Calu3 (cell line): ENCODE measurements around the gene TGFBR2. TPM values are rescaled to one million over a fixed set of nuclear protein-coding genes. Genes with fewer than 3 reads are reported as not detected.
A peak's percentile ranks its signal among the peaks of the same experiment; 100 is the strongest.

ENCODE experiments used
- BruUV-seq: library from RNA; stranded (reverse); fragments of 400-500 nt; replicated peaks from 2 replicates; lab custom pipeline; 2021; lab: Mats Ljungman, UMichigan
- CTCF ChIA-PET: fragments of 300-600 bp; sonication (Branson Sonifier 250); formaldehyde crosslinking; loops from one replicate; lab custom pipeline; 2022; ENCODE audit warnings: antibody characterized with exemption; lab: Charles Lee
- DNase-seq: peaks from one replicate; pipeline ENCODE4 v3.0.0; 2022
- H3K27ac Mint-ChIP-seq: one replicate; pipeline ENCODE4 v1.8.0; 2022; ENCODE audit warnings: mixed read lengths; ENCODE audit not compliant: unreplicated experiment
- H3K27me3 Mint-ChIP-seq: one replicate; pipeline ENCODE4 v1.8.0; 2022; ENCODE audit warnings: mixed read lengths; ENCODE audit not compliant: unreplicated experiment
- H3K36me3 Mint-ChIP-seq: one replicate; pipeline ENCODE4 v1.8.0; 2022; ENCODE audit warnings: mild to moderate bottlenecking, moderate library complexity, mixed read lengths; ENCODE audit not compliant: insufficient read depth, unreplicated experiment
- H3K4me1 Mint-ChIP-seq: one replicate; pipeline ENCODE4 v1.8.0; 2022; ENCODE audit warnings: mild to moderate bottlenecking, low read depth, mixed read lengths; ENCODE audit not compliant: unreplicated experiment
- H3K4me3 Mint-ChIP-seq: one replicate; pipeline ENCODE4 v1.8.0; 2022; ENCODE audit warnings: mild to moderate bottlenecking, low read depth, moderate library complexity, mixed read lengths; ENCODE audit not compliant: unreplicated experiment
- H3K9me3 Mint-ChIP-seq: one replicate; pipeline ENCODE4 v1.8.0; 2022; ENCODE audit warnings: low read depth, mixed read lengths; ENCODE audit not compliant: unreplicated experiment
- intact Hi-C: fragments of 100-400 bp; cut with micrococcal nuclease; formaldehyde crosslinking; loops from one replicate; pipeline ENCODE4 v1.10.0; 2022; ENCODE audit not compliant: unreplicated experiment
- total RNA-seq: library from RNA; stranded (reverse); gene quantifications from 2 replicates; pipeline ENCODE4 v1.2.3, GENCODE V29; 2022
- TF ChIP-seq, protein P1 (sequence below): fragments of 200-600 bp; IDR thresholded peaks from one replicate; pipeline ENCODE4 v1.8.0; 2022; ENCODE audit warnings: antibody characterized with exemption; ENCODE audit not compliant: unreplicated experiment

TGFBR2 gene
- total RNA-seq, 1 experiment from 2014 or later: 105 TPM

DNA sequence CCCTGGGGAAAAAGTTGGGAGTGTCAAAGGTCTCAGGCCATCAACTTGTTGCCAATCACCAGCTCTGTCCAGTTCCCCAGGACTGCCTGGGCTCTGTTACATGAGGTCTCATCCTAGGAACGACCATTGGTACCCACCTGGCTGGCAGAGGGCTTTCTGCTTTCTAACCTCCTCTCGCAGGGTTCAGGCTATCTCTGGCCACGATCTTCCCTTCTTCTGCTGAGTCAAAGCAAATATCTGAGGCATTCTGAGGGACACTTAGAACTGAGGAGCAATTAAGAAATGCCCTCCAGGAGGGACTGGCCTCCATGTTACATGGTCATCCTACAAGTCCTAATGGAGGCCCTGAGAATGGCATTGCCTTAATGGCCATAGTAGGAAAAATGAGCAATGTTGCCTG is 77.4 kb downstream of the TGFBR2 start:
- no peaks in the 10 kb centered on the region for H3K27me3 Mint-ChIP-seq
- H3K36me3 Mint-ChIP-seq: peaks cover 35% of the 10 kb centered on the region
- H3K4me1 Mint-ChIP-seq: peaks cover 51% of the 10 kb centered on the region
- no peak overlapping the region for H3K4me3 Mint-ChIP-seq
- TF ChIP-seq, protein P1, sequence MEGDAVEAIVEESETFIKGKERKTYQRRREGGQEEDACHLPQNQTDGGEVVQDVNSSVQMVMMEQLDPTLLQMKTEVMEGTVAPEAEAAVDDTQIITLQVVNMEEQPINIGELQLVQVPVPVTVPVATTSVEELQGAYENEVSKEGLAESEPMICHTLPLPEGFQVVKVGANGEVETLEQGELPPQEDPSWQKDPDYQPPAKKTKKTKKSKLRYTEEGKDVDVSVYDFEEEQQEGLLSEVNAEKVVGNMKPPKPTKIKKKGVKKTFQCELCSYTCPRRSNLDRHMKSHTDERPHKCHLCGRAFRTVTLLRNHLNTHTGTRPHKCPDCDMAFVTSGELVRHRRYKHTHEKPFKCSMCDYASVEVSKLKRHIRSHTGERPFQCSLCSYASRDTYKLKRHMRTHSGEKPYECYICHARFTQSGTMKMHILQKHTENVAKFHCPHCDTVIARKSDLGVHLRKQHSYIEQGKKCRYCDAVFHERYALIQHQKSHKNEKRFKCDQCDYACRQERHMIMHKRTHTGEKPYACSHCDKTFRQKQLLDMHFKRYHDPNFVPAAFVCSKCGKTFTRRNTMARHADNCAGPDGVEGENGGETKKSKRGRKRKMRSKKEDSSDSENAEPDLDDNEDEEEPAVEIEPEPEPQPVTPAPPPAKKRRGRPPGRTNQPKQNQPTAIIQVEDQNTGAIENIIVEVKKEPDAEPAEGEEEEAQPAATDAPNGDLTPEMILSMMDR: no peak
- BruUV-seq: no TSS peak
- CTCF ChIA-PET: no interaction called here
- H3K9me3 Mint-ChIP-seq: no peaks in the 10 kb centered on the region
- H3K27ac Mint-ChIP-seq: no peak overlapping the region
- intact Hi-C loops: no loop called here
- no peak for DNase-seq

DNA sequence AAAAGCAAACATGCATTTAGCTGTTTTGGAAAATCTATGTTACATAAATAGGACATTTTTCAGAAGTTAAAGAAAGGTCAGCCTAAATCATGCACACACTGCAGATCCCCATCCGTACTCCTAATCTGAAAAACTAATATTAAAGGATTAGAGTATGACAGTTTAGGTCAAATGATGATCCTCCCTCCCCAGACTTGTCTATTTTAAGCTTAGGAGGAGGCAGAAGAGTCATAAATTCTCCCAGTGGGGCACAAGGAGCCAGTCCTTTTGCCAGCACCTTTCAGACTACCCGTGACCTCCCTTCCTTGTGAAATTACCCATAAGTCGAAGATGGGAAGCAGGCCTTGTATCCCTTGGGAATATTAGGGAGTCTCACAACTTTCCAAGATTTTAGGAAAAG is 78.0 kb downstream of the TGFBR2 start:
- intact Hi-C loops: no loop called here
- CTCF ChIA-PET: interaction anchor here (0.6 kb wide), 1 partner anchor 600 kb away, joined by 3 read pairs; no protein-coding TSS in a partner anchor
- no TSS peak for BruUV-seq
- no peaks in the 10 kb centered on the region for H3K9me3 Mint-ChIP-seq
- no peak overlapping the region for H3K4me3 Mint-ChIP-seq
- H3K36me3 Mint-ChIP-seq: peaks cover 35% of the 10 kb centered on the region
- peaks cover 57% of the 10 kb centered on the region for H3K4me1 Mint-ChIP-seq
- no peaks in the 10 kb centered on the region for H3K27me3 Mint-ChIP-seq
- H3K27ac Mint-ChIP-seq: no peak overlapping the region
- DNase-seq: no peak
- TF ChIP-seq, protein P1: no peak

DNA sequence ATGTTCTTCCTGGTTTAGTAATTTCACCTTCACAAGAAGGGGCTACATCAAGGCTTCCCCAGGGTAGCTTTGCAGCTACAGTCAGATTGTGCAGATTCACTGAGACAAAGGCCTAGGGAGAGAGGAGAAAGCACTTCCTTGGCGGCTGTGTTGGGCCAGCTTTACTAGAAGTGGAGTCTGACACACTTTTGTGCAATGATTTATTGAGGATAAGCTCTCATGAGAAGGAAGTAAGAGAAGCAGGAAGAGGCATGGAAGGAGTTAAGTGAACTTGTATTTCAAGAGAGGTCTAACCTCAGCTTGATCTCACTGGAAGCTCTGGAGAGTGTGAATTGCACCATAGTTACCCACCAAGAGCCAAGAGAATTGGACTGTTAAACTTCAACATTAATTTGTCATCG is 78.9 kb downstream of the TGFBR2 start:
- BruUV-seq: no TSS peak
- Mint-ChIP-seq H3K27ac (peak overlapping the region; percentile 6), H3K4me3 (no peak overlapping the region), H3K36me3 (peaks cover 38% of the 10 kb centered on the region), H3K27me3 (no peaks in the 10 kb centered on the region), H3K9me3 (no peaks in the 10 kb centered on the region), H3K4me1 (peaks cover 62% of the 10 kb centered on the region)
- intact Hi-C loops: loop anchor here (5.0 kb wide), 1 partner anchor 78 kb away; the partner anchor contains the start of gene TGFBR2
- TF ChIP-seq, protein P1: no peak
- CTCF ChIA-PET: no interaction called here
- DNase-seq: no peak

DNA sequence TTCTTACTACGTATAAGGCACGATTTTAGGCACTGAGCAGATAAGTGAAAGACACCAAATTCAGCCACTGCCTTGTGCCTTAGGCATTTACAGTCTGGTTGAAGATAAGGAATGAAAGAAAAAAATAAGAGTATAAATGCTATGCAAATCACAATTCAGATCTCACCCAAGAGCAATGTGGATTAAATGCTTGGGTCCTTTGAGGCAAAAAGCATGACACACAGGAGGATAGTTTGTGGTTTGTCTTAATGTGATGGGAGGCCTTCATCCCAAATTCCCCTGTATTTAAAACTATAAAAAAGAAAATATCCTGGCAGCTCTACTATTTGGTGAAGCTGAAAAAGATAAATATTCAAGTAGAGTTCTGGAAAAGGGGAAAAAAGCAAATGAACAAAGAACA is 79.8 kb downstream of the TGFBR2 start:
- no peak overlapping the region for H3K4me3 Mint-ChIP-seq
- intact Hi-C loops: loop anchor here (5.0 kb wide), 1 partner anchor 79 kb away; the partner anchor contains the start of gene TGFBR2
- CTCF ChIA-PET: no interaction called here

More for the DNA sequence above, 79.8 kb downstream of the TGFBR2 start:
- Mint-ChIP-seq H3K4me1 (peaks cover 55% of the 10 kb centered on the region), H3K27ac (no peak overlapping the region), H3K27me3 (no peaks in the 10 kb centered on the region), H3K9me3 (no peaks in the 10 kb centered on the region), H3K36me3 (peaks cover 32% of the 10 kb centered on the region)
- TF ChIP-seq, protein P1: no peak
- BruUV-seq: no TSS peak
- DNase-seq: no peak
